SK-N-SH treated with all-trans-retinoic acid at 6 μM for 48 hours (cell line): ENCODE results near the gene NPIPB6.

Experiments
- ATAC-seq: fragments of 200-7000 bp; cut with Tn5 transposase; 3 replicates; pipeline ENCODE4 v1.9.1; 2020; ENCODE audit warnings: mild to moderate bottlenecking, moderate library complexity
- ARNTL ChIP-seq: fragments of 450-650 bp; formaldehyde crosslinking; IDR thresholded peaks from 2 replicates; pipeline ENCODE4 v1.5.0; 2020; ENCODE audit warnings: low read depth, mild to moderate bottlenecking, moderate library complexity, borderline replicate concordance
- BACH2 ChIP-seq: fragments of 250-450 bp; sonication (Bioruptor Pico); IDR thresholded peaks from 2 replicates; pipeline ENCODE4 v1.9.0; 2021; ENCODE audit warnings: mild to moderate bottlenecking, borderline replicate concordance
- CREB5 ChIP-seq: fragments of 250-450 bp; sonication (Bioruptor Pico); IDR thresholded peaks from 2 replicates; pipeline ENCODE4 v1.5.1; 2020; ENCODE audit warnings: low read depth, mild to moderate bottlenecking, moderate library complexity
- CSDC2 ChIP-seq: fragments of 250-450 bp; sonication (Bioruptor Pico); IDR thresholded peaks from 2 replicates; pipeline ENCODE4 v1.5.0; 2020; ENCODE audit warnings: mild to moderate bottlenecking, moderate library complexity
- GLIS3 ChIP-seq: fragments of 250-450 bp; sonication (Bioruptor Pico); IDR thresholded peaks from 2 replicates; pipeline ENCODE4 v1.5.0; 2020; ENCODE audit warnings: mild to moderate bottlenecking, moderate library complexity
- ISL1 ChIP-seq: fragments of 250-450 bp; sonication (Bioruptor Pico); IDR thresholded peaks from 2 replicates; pipeline ENCODE4 v2.1.2; 2022; ENCODE audit warnings: mild to moderate bottlenecking, moderate library complexity
- OSR1 ChIP-seq: fragments of 250-450 bp; sonication (Bioruptor Pico); IDR thresholded peaks from 2 replicates; pipeline ENCODE4 v1.8.0; 2022; ENCODE audit warnings: moderate library complexity, mild to moderate bottlenecking, inconsistent platforms
- PPARA ChIP-seq: fragments of 250-450 bp; sonication (Bioruptor Pico); IDR thresholded peaks from 2 replicates; pipeline ENCODE4 v1.5.0; 2020; ENCODE audit warnings: mild to moderate bottlenecking, borderline replicate concordance
- RARB ChIP-seq: fragments of 250-450 bp; sonication (Bioruptor Pico); IDR thresholded peaks from 2 replicates; pipeline ENCODE4 v1.8.0; 2021; ENCODE audit warnings: mild to moderate bottlenecking, moderate library complexity
- SNAI2 ChIP-seq: fragments of 250-450 bp; sonication (Bioruptor Pico); IDR thresholded peaks from 2 replicates; pipeline ENCODE4 v1.5.0; 2020; ENCODE audit warnings: mild to moderate bottlenecking, moderate library complexity
- TCF4 ChIP-seq: fragments of 250-450 bp; sonication (Bioruptor Pico); IDR thresholded peaks from 2 replicates; pipeline ENCODE4 v1.8.0; 2021; ENCODE audit warnings: mild to moderate bottlenecking, moderate library complexity, borderline replicate concordance
- TOX ChIP-seq: fragments of 250-450 bp; sonication (Bioruptor Pico); IDR thresholded peaks from 2 replicates; pipeline ENCODE4 v1.8.0; 2021; ENCODE audit warnings: mild to moderate bottlenecking, moderate library complexity, borderline replicate concordance
- TSHZ2 ChIP-seq: fragments of 250-450 bp; sonication (Bioruptor Pico); IDR thresholded peaks from 2 replicates; pipeline ENCODE4 v1.5.0; 2020; ENCODE audit warnings: mild to moderate bottlenecking, moderate library complexity
- ZC3H10 ChIP-seq: fragments of 250-450 bp; sonication (Bioruptor Pico); IDR thresholded peaks from 2 replicates; pipeline ENCODE4 v1.5.1; 2021; ENCODE audit warnings: mild to moderate bottlenecking, moderate library complexity
- ZFP3 ChIP-seq: fragments of 250-450 bp; sonication (Bioruptor Pico); IDR thresholded peaks from 2 replicates; pipeline ENCODE4 v1.5.0; 2020; ENCODE audit warnings: mild to moderate bottlenecking, moderate library complexity
- ZFP30 ChIP-seq: fragments of 450-650 bp; formaldehyde crosslinking; IDR thresholded peaks from 2 replicates; pipeline ENCODE4 v1.5.0; 2022; ENCODE audit warnings: mild to moderate bottlenecking, moderate library complexity
- ZNF565 ChIP-seq: fragments of 450-650 bp; formaldehyde crosslinking; conservative IDR thresholded peaks from 2 replicates; pipeline ENCODE4 v1.5.0; 2020; ENCODE audit warnings: low read depth, mild to moderate bottlenecking, moderate library complexity
- ZNF70 ChIP-seq: fragments of 450-650 bp; formaldehyde crosslinking; IDR thresholded peaks from 2 replicates; pipeline ENCODE4 v1.5.0; 2020; ENCODE audit warnings: mild to moderate bottlenecking, moderate library complexity
- ZNF8 ChIP-seq: fragments of 450-650 bp; formaldehyde crosslinking; IDR thresholded peaks from 2 replicates; pipeline ENCODE4 v1.5.0; 2020; ENCODE audit warnings: mild to moderate bottlenecking, moderate library complexity
- TF ChIP-seq, protein P1 (sequence below): fragments of 250-450 bp; sonication (Bioruptor Pico); IDR thresholded peaks from 2 replicates; pipeline ENCODE4 v1.8.0; 2020; ENCODE audit warnings: mild to moderate bottlenecking, moderate library complexity, borderline replicate concordance

NPIPB6 gene

DNA sequence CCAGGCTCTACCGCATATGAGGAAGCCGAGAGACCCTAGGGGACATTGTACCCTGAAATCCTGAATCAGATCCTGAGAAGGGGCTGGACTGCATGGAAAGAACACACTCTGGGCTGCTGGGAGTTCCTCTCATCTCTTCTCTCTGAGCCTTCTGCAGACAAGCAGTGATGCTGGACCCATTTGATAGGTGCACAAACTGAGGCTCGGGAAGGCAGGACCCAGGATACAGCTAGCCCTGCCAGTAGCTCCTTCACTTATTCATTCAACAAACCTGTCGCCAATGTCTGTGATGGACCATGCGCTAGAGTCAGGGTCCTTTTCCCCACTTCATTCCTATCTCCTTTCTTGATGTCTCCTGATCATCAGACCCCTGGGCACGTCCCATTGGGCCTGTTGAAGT, 69.1 kb downstream of the NPIPB6 start:
- no peak for ATAC-seq
- TF ChIP-seq ZNF565 (CRISPR knock-in tag) (no peak), ZNF70 (no peak), GLIS3 (CRISPR knock-in tag) (no peak), CREB5 (CRISPR knock-in tag) (no peak), TSHZ2 (no peak), SNAI2 (no peak), OSR1 (CRISPR knock-in tag) (no peak), BACH2 (CRISPR knock-in tag) (no peak), ZFP3 (no peak), ARNTL (CRISPR knock-in tag) (no peak), RARB (CRISPR knock-in tag) (no peak), TCF4 (CRISPR knock-in tag) (no peak), CSDC2 (CRISPR knock-in tag) (no peak), ZNF8 (CRISPR knock-in tag) (no peak)
- TF ChIP-seq, protein P1, sequence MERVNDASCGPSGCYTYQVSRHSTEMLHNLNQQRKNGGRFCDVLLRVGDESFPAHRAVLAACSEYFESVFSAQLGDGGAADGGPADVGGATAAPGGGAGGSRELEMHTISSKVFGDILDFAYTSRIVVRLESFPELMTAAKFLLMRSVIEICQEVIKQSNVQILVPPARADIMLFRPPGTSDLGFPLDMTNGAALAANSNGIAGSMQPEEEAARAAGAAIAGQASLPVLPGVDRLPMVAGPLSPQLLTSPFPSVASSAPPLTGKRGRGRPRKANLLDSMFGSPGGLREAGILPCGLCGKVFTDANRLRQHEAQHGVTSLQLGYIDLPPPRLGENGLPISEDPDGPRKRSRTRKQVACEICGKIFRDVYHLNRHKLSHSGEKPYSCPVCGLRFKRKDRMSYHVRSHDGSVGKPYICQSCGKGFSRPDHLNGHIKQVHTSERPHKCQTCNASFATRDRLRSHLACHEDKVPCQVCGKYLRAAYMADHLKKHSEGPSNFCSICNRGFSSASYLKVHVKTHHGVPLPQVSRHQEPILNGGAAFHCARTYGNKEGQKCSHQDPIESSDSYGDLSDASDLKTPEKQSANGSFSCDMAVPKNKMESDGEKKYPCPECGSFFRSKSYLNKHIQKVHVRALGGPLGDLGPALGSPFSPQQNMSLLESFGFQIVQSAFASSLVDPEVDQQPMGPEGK (CRISPR knock-in tag): no peak

DNA sequence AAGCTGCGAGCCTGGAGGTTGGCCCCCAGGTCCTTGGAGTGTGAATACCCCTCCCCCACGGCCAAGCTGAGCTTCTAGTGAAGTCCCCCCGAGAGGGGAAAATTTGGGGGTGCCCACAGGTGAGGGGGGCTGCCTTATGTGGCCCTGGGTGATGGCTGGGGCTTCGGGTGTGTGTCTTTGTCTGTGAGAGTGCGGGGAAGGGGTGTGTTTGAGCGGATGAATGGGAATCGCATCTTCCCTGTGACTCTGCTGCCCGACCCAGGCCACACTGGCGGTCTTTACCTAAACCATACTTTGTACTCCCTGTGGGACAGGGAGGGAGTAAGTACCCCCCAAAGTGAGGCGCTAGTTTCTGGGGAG, 69.7 kb downstream of the NPIPB6 start:
- ATAC-seq: no peak
- no peak for TF ChIP-seq ZNF565 (CRISPR knock-in tag)

DNA sequence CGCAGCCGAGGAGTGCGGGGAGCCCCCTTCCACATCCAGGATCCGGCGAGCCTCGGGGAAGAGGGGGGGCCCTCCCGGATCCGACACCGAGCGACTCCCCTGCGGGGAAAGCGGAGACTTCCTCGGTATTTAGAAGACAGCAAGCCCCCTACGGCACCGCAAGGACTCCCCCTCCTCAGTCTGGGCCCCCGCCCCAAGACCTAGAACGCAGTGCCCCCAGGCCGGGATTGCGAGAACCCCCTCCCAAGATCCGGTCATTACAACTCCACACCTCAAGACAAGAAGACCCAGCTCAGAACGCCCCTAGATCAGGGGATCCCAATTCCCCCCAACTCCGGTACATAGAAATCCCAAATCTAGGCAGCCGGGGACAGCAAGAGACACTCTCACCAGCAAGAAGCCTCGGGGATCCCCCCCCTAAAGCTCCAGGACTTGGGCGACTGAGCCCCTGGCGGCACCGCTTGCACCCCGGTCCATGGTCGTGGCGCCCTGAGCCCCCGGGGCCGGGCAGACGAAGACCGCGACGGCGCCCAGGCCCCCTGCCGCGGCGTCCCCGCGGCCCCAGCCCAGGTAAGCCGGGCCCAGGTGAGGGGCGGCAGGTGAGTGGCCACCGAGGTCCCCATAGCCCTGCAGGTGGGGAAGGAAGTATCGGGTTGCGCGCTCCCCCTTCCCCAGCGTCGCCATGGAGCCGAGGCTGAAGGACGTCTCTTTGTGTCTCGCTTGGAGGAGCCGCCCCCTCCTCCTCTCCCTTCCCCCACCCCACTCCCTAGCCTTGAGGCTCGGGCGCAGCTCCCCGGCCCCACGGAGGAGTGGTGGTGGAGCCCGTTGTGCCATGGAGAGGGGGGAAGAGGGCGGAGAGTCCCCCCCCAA, 70.3 kb downstream of the NPIPB6 start:
- no peak for ATAC-seq
- TF ChIP-seq TOX (no peak), GLIS3 (CRISPR knock-in tag) (no peak), ZFP30 (CRISPR knock-in tag) (no peak), OSR1 (CRISPR knock-in tag) (no peak), PPARA (no peak), ISL1 (CRISPR knock-in tag) (no peak), ZC3H10 (CRISPR knock-in tag) (no peak), ZNF565 (CRISPR knock-in tag) (no peak), CREB5 (CRISPR knock-in tag) (no peak), CSDC2 (CRISPR knock-in tag) (no peak), ZFP3 (no peak)
- TF ChIP-seq, protein P1 (CRISPR knock-in tag): no peak
